Stimulated activated CD8-positive, alpha-beta memory T cell treated with anti-CD3 and anti-CD28 coated beads, Interleukin-4, amount 100 ng/mL, for 1 hour (primary cell): ENCODE results near the gene RXRA.
"Not testable (repeated sequence)": the region's sequence is repeated elsewhere in the genome, so short reads cannot be mapped to it uniquely, and the experiment has no call there.

ENCODE experiments used
- DNase-seq, 2 donors: peaks; one replicate each; pipeline ENCODE4 v3.0.0-alpha.2; 2020; ENCODE audit warnings: low read depth in 2 of 2, low spot score in 1 of 2

The RXRA gene

GRCh38 chr9:134307674-134308638 lies 18.3 kb upstream of the RXRA start:
- no peak for DNase-seq

- not testable (repeated sequence) for DNase-seq
Observed at GRCh38 chr9:134308639-134309220, 17.5 kb upstream of the RXRA start.

- no peak for DNase-seq
Observed at GRCh38 chr9:134313470-134313869, 12.8 kb upstream of the RXRA start.

- DNase-seq, result no peak
Observed at GRCh38 chr9:134314039-134314949, 12.0 kb upstream of the RXRA start.

GRCh38 chr9:134314950-134315715 lies 11.1 kb upstream of the RXRA start:
- DNase-seq, result no peak

GRCh38 chr9:134315716-134316448 lies 10.4 kb upstream of the RXRA start:
- DNase-seq, result no peak

GRCh38 chr9:134316449-134317160 lies 9.7 kb upstream of the RXRA start:
- no peak for DNase-seq

GRCh38 chr9:134317400-134317789 lies 8.9 kb upstream of the RXRA start:
- DNase-seq, result no peak

GRCh38 chr9:134317790-134318414 lies 8.4 kb upstream of the RXRA start:
- DNase-seq, result no peak

- DNase-seq, result no peak
Observed at GRCh38 chr9:134318481-134318891, 7.8 kb upstream of the RXRA start.

- DNase-seq, result no peak
Observed at GRCh38 chr9:134318941-134319305, 7.3 kb upstream of the RXRA start.

- no peak for DNase-seq
Observed at GRCh38 chr9:134319306-134320125, 6.7 kb upstream of the RXRA start.

GRCh38 chr9:134320126-134320867 lies 6.0 kb upstream of the RXRA start:
- no peak for DNase-seq

GRCh38 chr9:134320868-134321471 lies 5.3 kb upstream of the RXRA start:
- DNase-seq, result no peak

GRCh38 chr9:134321531-134321930 lies 4.7 kb upstream of the RXRA start:
- no peak for DNase-seq

- DNase-seq, result no peak
Observed at GRCh38 chr9:134321946-134322741, 4.1 kb upstream of the RXRA start.
